NCI-H2227 (cell line): ENCODE data around the gene PDYN.

Experiments used
- DNase-seq: peaks from one replicate; lab custom pipeline; 2025; ENCODE audit not compliant: unreplicated experiment; lab: John Stamatoyannopoulos, UW

PDYN gene

GRCh38 chr20:1952737-1953530 lies 40.9 kb downstream of the PDYN start:
- DNase-seq, result no peak

GRCh38 chr20:1951436-1952115 lies 42.3 kb downstream of the PDYN start:
- DNase-seq, result no peak

- DNase-seq, result no peak
Observed at GRCh38 chr20:1950836-1951235, 43.0 kb downstream of the PDYN start.

- DNase-seq, result no peak
Observed at GRCh38 chr20:1949347-1950100, 44.3 kb downstream of the PDYN start.

- no peak for DNase-seq
Observed at GRCh38 chr20:1947535-1947846, 46.4 kb downstream of the PDYN start.

GRCh38 chr20:1946762-1947534 lies 46.9 kb downstream of the PDYN start:
- no peak for DNase-seq

GRCh38 chr20:1946442-1946761 lies 47.5 kb downstream of the PDYN start:
- no peak for DNase-seq

GRCh38 chr20:1945660-1946059 lies 48.2 kb downstream of the PDYN start:
- DNase-seq, result no peak

GRCh38 chr20:1945134-1945618 lies 48.7 kb downstream of the PDYN start:
- no peak for DNase-seq

- no peak for DNase-seq
Observed at GRCh38 chr20:1944345-1945091, 49.3 kb downstream of the PDYN start.

GRCh38 chr20:1943275-1944002 lies 50.4 kb downstream of the PDYN start:
- no peak for DNase-seq

GRCh38 chr20:1942486-1943274 lies 51.2 kb downstream of the PDYN start:
- no peak for DNase-seq

- no peak for DNase-seq
Observed at GRCh38 chr20:1942061-1942460, 51.8 kb downstream of the PDYN start.

- no peak for DNase-seq
Observed at GRCh38 chr20:1941226-1941625, 52.6 kb downstream of the PDYN start.

- DNase-seq, result no peak
Observed at GRCh38 chr20:1940581-1940980, 53.3 kb downstream of the PDYN start.

GRCh38 chr20:1939270-1939595 lies 54.6 kb downstream of the PDYN start:
- DNase-seq, result no peak

GRCh38 chr20:1938464-1939269 lies 55.2 kb downstream of the PDYN start:
- DNase-seq, result no peak

GRCh38 chr20:1937316-1937976 lies 56.4 kb downstream of the PDYN start:
- DNase-seq, result no peak
